Skeletal muscle cell (primary cell): ENCODE data around the gene USP20.

Experiments
- DNase-seq: peaks from one replicate; pipeline ENCODE4 v3.0.0-alpha.2; 2010; ENCODE audit warnings: low read depth
- H3K4me3 ChIP-seq: 2 replicates; pipeline ENCODE4 v1.5.1; 2011; ENCODE audit warnings: low read depth, mild to moderate bottlenecking, control low read depth, low read length, moderate library complexity

The USP20 gene

DNA sequence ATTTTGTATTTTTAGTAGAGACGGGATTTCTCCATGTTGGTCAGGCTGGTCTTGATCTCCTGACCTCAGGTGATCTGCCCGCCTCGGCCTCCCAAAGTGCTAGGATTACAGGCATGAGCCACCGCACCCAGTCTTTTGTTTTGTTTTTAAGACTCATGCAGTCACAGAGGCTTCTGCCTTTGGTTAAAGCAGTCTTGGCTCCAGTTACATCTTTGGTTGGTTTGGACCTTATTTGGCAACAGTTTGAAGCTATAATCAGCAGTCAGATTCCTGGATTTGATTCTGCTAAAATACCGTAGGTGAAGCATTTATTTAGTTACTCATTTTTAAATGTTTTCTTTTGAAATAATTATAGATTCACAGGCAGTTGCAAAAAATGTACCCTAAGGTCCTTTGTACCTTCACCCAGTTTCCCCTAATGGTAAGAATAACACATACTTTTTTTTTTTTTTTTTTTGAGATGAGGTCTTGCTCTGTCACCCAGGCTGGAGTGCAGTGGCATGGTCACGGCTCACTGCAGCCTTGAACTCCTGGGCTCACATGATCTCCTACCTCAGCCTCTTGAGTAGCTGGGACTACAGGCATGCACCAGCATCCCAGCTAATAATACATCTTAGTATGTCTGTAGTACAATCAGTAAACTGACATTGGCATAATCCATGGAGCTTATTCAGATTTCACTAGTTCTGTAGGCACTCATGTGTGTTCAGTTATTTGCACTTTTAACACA is 15.7 kb downstream of the USP20 start:
- no peak overlapping the region for H3K4me3 ChIP-seq
- no peak for DNase-seq

DNA sequence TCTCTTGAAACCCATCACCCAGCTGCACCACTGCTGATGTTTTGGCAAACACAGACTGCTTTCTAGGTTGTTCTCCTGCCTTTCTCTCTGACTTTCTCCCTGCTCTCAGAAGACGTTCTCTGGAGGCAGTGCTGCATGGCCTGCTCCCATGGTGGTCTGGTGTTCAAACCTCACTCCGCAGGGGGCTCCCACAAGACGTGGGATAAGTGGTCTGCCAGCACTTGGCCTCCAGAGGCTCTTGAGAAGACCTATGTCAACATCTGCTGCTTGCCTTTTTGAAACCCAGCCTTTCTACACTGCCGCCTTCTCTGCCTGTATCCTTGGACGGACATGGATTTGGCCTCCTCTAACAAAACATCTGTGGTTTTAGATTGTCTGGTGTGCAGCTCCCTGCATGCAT is 16.6 kb downstream of the USP20 start:
- no peak overlapping the region for H3K4me3 ChIP-seq
- DNase-seq = no peak

DNA sequence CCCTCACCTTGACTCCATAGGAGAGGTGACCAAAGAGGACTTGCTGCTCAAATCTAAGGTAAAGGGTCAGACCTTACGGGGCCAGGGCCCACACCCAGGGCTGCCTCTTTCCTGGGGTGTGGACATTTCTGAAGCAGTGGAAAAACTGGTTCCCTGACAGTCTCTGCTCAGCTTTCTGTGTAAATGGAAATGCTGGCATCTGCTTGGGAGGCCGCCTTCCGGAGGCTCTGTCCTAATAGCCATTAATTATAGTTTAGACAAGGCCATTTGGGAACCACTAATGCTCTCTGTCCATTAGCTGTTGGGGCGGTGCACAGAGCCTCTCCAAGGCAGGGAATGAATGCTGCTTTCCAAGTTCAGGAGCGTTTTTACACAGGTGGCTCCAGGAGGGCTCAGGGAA is 17.3 kb downstream of the USP20 start:
- DNase-seq = no peak
- H3K4me3 ChIP-seq = no peak overlapping the region

DNA sequence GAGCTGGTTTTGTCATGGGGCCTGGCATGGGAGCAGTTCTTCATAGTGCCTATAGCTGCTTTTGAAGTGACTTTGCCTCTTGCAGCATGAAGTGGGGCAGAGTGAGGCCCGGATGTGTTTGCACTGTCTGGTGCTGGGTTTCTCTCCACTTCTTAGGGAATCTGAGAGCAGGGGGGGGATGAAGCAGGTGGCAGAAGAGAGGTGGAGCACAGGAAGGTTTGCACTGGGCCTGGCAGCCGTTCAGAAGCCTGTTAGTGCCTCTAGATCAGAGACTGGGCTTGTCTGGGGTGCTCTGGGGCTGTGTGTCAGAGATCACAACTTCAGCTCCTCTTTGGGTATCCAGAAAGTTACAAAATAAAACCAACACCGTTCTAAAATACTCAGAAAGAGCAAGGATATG is 18.4 kb downstream of the USP20 start:
- DNase-seq = no peak
- no peak overlapping the region for H3K4me3 ChIP-seq

DNA sequence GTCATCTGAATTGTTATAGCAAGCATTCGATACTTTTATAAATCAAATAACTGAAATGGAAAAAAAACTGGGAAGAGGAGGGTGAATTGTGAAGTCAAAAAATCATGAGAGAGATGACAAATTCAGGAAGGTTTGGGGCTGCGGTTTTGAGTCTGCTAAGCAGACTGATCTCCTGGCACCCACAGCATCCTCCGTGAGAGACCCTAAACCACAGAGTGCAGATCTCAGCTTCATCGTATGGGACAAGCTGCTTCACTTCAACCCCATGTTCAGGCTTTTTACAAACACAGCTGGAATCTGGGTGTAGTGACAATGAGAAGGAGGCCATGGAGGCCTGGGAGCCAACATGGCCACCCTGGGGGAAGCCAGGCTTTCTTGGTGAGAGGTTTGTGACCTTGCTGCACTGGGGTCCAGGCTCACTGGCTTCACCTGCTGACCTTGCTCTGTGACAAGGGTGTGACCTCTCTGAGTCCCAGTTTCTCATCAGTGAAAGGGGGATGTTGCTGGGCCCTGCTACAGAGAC is 19.4 kb downstream of the USP20 start:
- no peak for DNase-seq
- no peak overlapping the region for H3K4me3 ChIP-seq

DNA sequence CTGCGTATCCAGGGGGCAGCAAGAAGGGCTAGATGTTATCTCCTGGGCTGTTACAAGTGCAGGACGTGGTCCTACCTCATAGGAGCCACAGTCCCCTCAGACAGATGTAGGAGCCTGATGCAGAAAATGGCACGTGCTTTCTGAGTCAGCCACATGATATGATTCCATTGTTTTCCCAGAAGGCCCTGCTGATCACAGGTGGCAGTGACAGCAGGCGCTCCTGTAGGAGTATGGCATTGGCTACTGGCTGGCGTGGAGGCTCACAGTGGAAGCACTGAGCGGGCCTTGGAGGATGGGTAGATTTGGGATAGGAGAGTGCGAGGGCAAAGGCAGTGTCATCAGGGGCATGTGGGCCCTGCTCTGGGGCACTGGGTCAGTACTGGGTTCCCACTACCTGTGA is 21.9 kb downstream of the USP20 start:
- no peak overlapping the region for H3K4me3 ChIP-seq
- no peak for DNase-seq

DNA sequence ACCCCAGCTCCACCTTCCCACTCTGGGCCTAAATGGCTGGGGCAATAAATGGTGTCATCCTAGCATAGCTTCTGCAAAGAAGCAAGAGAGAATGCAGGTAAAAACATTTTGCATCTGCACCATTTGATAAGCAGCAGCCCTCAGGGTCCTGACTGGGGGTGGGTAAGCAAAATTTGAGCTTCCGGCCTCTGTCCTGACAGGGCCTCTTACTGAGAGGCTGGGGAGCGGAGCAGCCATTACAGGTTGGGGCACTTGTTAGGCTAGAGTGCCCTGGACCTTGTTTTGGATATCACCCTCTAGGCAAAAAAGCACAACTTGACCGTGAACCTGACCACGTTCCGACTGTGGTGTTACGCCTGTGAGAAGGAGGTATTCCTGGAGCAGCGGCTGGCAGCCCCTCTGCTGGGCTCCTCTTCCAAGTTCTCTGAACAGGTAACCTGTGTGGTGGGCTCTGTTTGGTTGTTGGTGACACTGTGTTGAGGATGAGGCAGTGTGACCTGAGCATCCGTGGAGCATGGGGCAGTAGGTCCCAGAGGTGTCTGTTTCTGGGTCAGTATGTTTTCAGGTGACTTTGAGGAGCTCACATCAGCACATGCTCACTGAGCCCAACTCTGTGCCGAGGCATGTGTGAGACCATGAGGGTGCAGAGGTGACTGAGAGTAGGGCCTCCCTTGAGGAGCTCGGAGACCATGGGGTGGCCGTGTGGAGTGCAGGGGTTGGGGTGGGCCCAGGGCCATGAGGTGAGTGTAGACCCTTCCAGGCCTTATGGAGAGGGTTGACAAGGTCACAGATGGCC is 23.1 kb downstream of the USP20 start:
- no peak overlapping the region for H3K4me3 ChIP-seq
- no peak for DNase-seq

DNA sequence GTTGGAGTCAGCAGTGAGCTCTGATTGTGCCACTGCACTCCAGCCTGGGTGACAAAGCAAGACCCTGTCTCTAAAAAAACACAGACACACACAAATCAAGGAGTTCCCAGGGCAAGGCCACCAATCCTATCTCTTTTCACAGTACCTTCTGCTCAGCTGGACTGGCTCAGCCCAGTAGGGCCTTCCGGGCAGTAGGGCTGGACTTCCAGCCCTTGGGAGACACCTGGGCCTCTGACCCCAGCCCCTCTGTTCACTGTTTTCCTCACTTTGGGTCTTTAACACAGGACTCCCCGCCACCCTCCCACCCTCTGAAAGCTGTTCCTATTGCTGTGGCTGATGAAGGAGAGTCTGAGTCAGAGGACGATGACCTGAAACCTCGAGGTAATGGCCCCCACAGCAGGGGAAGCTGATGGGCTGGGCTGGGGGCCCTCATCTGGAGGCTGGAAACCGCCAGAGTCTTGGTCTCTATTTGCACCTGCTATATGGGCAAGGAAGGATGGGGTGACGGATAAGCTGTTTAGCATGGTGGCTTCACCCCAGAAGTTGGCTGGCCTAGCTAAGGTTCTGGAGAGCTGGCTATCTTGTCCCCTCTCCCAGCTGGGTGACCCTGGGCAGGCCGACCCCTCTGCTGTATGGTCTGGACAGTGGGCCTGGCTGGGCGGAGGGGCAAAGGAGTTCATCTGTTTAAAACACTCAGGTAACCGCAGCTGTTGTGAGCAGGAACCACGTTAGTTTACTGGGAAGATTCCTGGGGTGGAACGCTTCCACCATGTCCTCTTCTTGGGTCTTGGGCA is 25.6 kb downstream of the USP20 start:
- H3K4me3 ChIP-seq = no peak overlapping the region

DNA sequence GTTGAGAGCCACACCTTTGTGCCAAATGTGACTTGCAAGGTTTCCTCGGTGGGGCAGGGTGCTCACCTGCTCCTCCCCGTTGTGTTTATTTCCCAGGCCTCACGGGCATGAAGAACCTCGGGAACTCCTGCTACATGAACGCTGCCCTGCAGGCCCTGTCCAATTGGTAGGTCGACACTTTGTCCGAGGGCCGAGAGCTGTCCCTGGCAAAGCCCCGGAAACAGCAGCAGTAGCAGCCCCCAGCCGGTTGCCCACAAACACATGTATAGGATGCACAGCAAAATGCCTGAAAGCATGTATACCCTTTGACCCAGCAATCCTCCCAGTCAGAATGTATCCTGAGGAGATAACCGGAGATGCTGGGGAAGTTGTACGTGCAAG is 26.2 kb downstream of the USP20 start:
- H3K4me3 ChIP-seq = no peak overlapping the region
- no peak for DNase-seq

More for the DNA sequence above, 25.6 kb downstream of the USP20 start:
- DNase-seq = no peak

DNA sequence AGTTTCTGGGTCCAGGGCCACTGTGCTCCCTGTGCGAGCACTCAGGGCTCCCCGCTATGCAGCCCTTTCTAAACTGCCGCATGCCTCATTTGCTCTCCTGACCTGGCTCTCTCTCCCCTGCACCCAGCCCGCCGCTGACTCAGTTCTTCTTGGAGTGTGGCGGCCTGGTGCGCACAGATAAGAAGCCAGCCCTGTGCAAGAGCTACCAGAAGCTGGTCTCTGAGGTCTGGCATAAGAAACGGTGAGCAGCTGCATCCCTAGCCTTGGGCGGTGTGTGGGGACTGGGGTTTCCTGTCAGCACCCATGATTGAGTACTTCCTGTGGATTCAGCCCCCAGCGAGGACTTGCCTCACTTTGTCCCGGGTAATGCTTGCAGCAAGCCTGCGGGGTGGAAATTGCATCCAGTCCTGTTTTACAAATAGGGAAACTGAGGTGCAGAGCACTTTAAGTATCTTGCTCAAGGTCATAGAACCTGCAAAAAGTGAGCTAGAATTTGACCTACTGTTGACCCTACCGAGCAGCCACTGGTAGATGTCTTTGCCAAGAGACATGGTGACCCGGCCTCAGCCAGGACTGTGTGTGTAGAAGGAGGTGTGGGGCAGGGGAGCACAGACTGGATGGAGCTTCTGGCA is 27.9 kb downstream of the USP20 start:
- DNase-seq = peak; percentile 69

DNA sequence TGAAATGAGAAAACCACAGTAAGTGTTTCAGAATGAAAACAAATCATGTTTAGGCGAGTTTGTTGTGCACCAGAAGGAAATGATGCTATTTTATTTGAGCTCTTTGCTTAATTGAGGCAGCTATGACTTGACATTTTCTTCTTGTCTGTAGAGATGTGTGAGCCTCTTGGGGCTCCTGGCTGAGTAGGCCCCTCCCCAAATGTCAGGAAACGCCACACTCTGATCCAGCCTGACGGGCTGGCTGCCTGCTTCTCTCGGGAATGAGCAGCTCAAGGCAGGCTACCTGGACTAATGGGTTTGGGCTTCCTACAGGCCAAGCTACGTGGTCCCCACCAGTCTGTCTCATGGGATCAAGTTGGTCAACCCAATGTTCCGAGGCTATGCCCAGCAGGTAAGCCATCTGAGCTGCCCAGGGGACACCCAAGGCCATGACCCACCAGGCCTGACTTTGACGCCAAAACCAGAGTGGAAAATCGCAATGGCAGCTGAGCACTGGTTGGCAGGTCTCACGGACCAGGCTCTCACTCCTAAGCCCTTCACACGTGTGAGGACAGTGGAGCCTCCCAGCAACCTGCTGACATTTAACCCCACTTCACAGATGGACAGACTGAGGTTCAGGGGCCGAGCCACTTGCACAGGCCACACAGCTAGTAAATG is 29.9 kb downstream of the USP20 start:
- DNase-seq = no peak
- no peak overlapping the region for H3K4me3 ChIP-seq

More for the DNA sequence above, 27.9 kb downstream of the USP20 start:
- no peak overlapping the region for H3K4me3 ChIP-seq

DNA sequence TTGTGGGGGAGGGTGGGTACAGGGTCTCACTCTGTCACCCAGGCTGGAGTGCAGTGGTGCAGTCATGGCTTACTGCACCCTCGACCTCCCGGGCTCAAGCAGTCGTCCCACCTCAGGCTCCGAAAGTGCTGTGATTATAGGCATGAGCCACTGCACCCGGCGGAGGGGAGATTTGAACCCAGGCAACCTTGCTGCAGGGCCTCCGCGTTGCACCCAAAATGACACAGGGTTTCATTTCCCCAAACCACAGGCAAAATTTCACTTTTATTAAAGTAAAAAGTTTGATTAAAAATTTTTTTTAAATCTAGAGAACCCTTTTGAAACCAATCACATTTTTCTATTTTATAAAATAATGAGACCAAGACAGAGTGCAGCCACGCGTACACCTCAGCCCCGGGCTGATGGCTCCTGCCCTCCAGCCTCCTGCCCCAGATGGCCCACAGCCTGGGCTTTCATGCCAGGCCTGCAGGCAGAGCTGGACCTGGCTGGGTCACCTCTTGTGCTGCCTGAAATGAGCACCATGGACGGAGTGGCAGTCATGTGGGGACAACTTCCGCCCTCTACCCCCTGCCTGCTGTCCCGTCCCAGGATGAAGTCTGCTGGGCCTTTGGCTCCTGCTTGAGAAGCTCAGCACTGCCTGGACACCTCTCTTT is 30.5 kb downstream of the USP20 start:
- no peak for DNase-seq
- H3K4me3 ChIP-seq = no peak overlapping the region

DNA sequence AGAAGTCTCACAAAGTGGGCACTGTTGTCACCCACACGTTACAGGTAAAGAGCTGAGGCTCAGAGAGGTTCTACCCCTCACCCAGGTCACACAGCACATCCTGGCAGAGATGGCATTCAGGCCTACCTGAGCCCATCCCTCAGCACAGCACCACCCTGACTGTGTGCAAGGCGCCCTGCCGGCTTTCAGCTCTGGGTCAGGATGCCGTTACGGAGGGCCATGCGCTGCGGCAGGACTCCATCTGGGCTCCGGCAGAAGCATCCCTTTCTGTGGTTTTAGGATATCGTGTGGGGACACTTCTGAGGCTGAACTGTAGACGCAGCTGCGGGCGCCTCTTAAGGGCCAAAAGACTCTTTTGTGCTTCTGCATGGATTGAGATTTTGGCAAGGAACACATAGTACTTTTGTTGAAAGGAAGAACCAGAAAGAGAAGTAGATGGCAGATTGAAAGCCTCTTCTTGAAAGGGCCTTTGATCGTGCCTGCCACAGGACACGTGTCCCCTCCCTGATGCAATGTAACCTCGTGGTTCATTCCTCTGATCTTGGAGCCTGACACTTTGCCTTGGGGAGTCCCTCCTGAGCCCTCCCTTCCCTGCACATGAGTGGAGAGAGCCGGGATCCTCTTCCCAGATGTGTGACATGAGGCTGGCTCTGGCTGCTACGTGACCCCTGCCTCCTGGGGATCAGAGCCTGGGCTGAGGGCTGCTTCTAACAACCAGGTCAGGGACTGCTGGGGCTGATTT is 31.3 kb downstream of the USP20 start:
- no peak for DNase-seq
- H3K4me3 ChIP-seq = no peak overlapping the region

DNA sequence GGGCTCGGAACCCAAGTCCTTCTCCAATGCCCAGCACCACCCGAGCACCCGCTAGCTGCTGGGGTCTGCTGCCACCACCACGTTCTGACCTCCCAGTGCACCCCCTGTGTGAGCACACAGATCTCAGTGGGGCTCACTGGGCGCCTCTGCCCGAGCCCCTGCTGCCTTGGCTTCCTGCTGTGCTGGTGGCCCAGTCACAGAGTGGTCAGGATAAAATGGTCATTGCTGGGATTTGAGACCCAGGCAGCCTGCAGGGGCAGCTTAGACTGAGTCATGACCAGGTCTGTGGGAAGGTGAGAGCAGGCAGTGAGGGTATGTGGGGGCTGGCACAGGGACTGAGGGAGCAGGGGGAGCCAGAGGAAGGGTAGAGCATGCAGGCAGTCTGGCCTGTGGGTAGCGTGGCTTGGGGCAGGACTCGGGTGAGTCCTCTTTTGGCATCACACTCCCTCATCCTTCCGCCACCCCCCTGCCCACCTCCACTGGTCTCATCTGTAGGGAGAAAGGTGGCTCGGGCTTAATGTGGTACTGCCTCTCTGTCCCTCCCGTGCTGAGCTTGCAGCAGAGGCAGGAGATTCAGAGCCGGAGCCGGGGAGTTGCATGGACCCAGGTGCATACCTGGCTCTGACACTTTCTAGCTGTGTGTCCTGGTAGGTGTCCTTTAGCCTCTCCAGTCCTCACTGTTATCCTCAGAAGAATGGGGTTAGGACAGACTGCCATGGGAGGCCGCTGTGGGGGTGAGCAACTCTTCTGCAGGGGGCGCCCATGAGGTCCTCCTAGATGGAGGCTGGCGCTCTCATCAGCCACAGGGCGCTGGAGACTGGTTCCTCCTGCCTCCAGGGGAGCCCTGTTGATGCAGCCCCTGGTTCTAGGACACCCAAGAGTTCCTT is 32.1 kb downstream of the USP20 start:
- no peak for DNase-seq
- H3K4me3 ChIP-seq = no peak overlapping the region

DNA sequence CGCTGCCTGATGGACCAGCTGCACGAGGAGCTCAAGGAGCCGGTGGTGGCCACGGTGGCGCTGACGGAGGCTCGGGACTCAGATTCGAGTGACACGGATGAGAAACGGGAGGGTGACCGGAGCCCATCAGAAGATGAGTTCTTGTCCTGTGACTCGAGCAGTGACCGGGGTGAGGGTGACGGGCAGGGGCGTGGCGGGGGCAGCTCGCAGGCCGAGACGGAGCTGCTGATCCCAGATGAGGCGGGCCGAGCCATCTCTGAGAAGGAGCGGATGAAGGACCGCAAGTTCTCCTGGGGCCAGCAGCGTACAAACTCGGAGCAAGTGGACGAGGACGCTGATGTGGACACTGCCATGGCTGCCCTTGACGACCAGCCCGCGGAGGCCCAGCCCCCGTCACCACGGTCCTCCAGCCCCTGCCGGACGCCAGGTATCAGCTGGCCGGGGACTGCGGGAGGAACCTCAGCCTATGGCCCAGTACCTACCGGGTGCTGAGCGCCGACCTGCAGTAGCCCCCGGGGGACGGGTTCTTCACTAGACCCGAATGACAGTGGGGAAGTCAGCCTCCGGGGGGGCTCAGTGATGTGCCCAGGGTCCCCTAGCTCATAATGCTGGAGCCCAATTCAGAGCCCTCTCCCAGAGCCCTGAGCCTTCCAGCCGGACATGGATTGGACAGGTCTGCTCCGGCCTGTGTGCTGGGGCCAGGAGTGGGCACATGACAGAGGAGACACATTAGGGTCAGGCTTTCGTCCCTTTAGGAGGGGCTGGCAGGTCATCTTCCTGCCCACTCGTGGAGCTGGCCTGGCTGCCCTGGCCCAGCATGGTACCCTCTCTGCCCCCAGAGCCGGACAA is 33.0 kb downstream of the USP20 start:
- DNase-seq = no peak

DNA sequence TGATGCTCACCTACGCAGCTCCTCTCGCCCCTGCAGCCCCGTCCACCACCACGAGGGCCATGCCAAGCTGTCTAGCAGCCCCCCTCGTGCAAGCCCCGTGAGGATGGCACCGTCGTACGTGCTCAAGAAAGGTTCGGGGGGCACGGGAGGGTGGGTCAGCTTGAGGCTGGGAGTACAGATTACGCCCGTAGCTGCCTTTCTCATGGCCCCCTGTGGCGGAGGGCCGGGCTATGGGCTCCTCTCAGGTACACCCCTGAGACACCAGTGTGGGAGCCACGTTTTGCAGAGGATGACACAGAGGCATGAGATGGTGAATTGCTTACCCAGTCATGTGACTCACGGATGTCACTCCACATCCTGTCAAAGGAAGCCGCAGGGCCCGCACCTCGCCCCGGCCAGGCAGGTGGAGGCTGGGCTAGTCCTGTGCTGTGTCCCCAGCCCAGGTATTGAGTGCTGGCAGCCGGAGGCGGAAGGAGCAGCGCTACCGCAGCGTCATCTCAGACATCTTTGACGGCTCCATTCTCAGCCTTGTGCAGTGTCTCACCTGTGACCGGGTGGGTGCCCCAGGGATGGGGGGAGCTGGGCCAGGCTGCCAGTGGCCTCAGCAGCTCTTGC is 33.7 kb downstream of the USP20 start:
- DNase-seq = no peak
- H3K4me3 ChIP-seq = no peak overlapping the region

More for the DNA sequence above, 33.0 kb downstream of the USP20 start:
- H3K4me3 ChIP-seq = no peak overlapping the region
